ENCODE data around the gene TNK1. TPM values are rescaled to one million over a fixed set of nuclear protein-coding genes. Genes with fewer than 3 reads are reported as not detected.
A peak's percentile ranks its signal among the peaks of the same experiment; 100 is the strongest.
"Not testable (repeated sequence)": the region's sequence is repeated elsewhere in the genome, so short reads cannot be mapped to it uniquely, and the experiment has no call there.

Gene TNK1
- 7.4 TPM for polyA plus RNA-seq
- long read RNA-seq, donor 1: 0 reads
- long read RNA-seq, donor 2, partial matches to known transcripts: 49 of 49 reads
- long read RNA-seq, donor 2, other reads (novel, unspliced or antisense): 0 of 49 reads
- long read RNA-seq, donor 3: 0 reads
- long read RNA-seq, donor 4: 0 reads
- long read RNA-seq, donor 5, partial matches to known transcripts: 0 of 9 reads
- long read RNA-seq, donor 5, other reads (novel, unspliced or antisense): 9 of 9 reads
- long read RNA-seq, donor 6, partial matches to known transcripts: 20 of 20 reads
- long read RNA-seq, donor 6, other reads (novel, unspliced or antisense): 0 of 20 reads
- long read RNA-seq, donor 7: 0 reads
- long read RNA-seq, donor 8: 0 reads
- long read RNA-seq, donor 9, partial matches to known transcripts: 14 of 14 reads
- long read RNA-seq, donor 9, other reads (novel, unspliced or antisense): 0 of 14 reads
- long read RNA-seq, donor 10: 0 reads
- long read RNA-seq, donor 11, partial matches to known transcripts: 253 of 262 reads
- long read RNA-seq, donor 11, other reads (novel, unspliced or antisense): 9 of 262 reads

- Histone ChIP-seq H3K36me3 (ENCODE audit: control insufficient read depth, insufficient read depth, low read length) (peaks cover 9% of the 10 kb centered on the region), H3K27ac (ENCODE audit: low read length) (peak within 1 kb of the TSS; percentile 15), H3K4me3 (ENCODE audit: low read length) (peak within 1 kb of the TSS; percentile 63), H3K4me1 (ENCODE audit: control insufficient read depth, insufficient read depth, low read length) (peaks cover 11% of the 10 kb centered on the region), H3K27me3 (ENCODE audit: control insufficient read depth, insufficient read depth, low read length) (peaks cover 45% of the 10 kb centered on the region), H3K9me3 (ENCODE audit: control insufficient read depth, low read depth, low read length) (peaks cover 3% of the 10 kb centered on the region)
- WGBS (ENCODE audit: insufficient coverage, low lambda C conversion rate): no CpG with 5 or more reads among the region's 52 CpGs
- DNase-seq: peak in 1 of 2 donors; percentile 70
Observed at GRCh38 chr17:7380855-7381683, at the start of gene TNK1. TSS of gene TNK1 (plus strand) at chr17:7381089. CDS start at chr17:7382927, 1,838 bp downstream.

- no peak overlapping the region for H3K4me3 ChIP-seq (ENCODE audit: low read length)
- no peak for DNase-seq
- no peak overlapping the region for H3K27ac ChIP-seq (ENCODE audit: low read length)
- no peaks in the 10 kb centered on the region for H3K36me3 ChIP-seq (ENCODE audit: control insufficient read depth, insufficient read depth, low read length)
- H3K27me3 ChIP-seq (ENCODE audit: control insufficient read depth, insufficient read depth, low read length): peaks cover 4% of the 10 kb centered on the region
- peaks cover 16% of the 10 kb centered on the region for H3K4me1 ChIP-seq (ENCODE audit: control insufficient read depth, insufficient read depth, low read length)
- no peaks in the 10 kb centered on the region for H3K9me3 ChIP-seq (ENCODE audit: control insufficient read depth, low read depth, low read length)
- WGBS (ENCODE audit: insufficient coverage, low lambda C conversion rate): no CpG with 5 or more reads among the region's 7 CpGs
Observed at GRCh38 chr17:7332111-7332510, 48.8 kb upstream of the TNK1 start.

GRCh38 chr17:7332600-7333069, 48.3 kb upstream of the TNK1 start:
- H3K27me3 ChIP-seq (ENCODE audit: control insufficient read depth, insufficient read depth, low read length); H3K4me3 ChIP-seq (ENCODE audit: low read length); H3K27ac ChIP-seq (ENCODE audit: low read length); H3K9me3 ChIP-seq (ENCODE audit: control insufficient read depth, low read depth, low read length); H3K36me3 ChIP-seq (ENCODE audit: control insufficient read depth, insufficient read depth, low read length); DNase-seq: not testable (repeated sequence)
- H3K4me1 ChIP-seq (ENCODE audit: control insufficient read depth, insufficient read depth, low read length): peaks cover 16% of the 10 kb centered on the region
- no CpG with 5 or more reads among the region's 14 CpGs for whole genome bisulfite sequencing (ENCODE audit: insufficient coverage, low lambda C conversion rate)

- H3K27me3 ChIP-seq (ENCODE audit: control insufficient read depth, insufficient read depth, low read length): peaks cover 4% of the 10 kb centered on the region
- no CpG with 5 or more reads among the region's 3 CpGs for WGBS (ENCODE audit: insufficient coverage, low lambda C conversion rate)
- no peak overlapping the region for H3K4me3 ChIP-seq (ENCODE audit: low read length)
- no peak for DNase-seq
- peaks cover 8% of the 10 kb centered on the region for H3K4me1 ChIP-seq (ENCODE audit: control insufficient read depth, insufficient read depth, low read length)
- H3K27ac ChIP-seq (ENCODE audit: low read length): no peak overlapping the region
- H3K9me3 ChIP-seq (ENCODE audit: control insufficient read depth, low read depth, low read length): no peaks in the 10 kb centered on the region
- H3K36me3 ChIP-seq (ENCODE audit: control insufficient read depth, insufficient read depth, low read length): no peaks in the 10 kb centered on the region
Observed at GRCh38 chr17:7334938-7335538, 45.9 kb upstream of the TNK1 start.

GRCh38 chr17:7335765-7336164, 45.1 kb upstream of the TNK1 start:
- not testable (repeated sequence) for DNase-seq; H3K9me3 ChIP-seq (ENCODE audit: control insufficient read depth, low read depth, low read length); H3K4me1 ChIP-seq (ENCODE audit: control insufficient read depth, insufficient read depth, low read length); H3K36me3 ChIP-seq (ENCODE audit: control insufficient read depth, insufficient read depth, low read length); H3K27me3 ChIP-seq (ENCODE audit: control insufficient read depth, insufficient read depth, low read length); H3K27ac ChIP-seq (ENCODE audit: low read length); H3K4me3 ChIP-seq (ENCODE audit: low read length)
- no CpG with 5 or more reads among the region's 13 CpGs for WGBS (ENCODE audit: insufficient coverage, low lambda C conversion rate)

GRCh38 chr17:7336240-7337175, 44.4 kb upstream of the TNK1 start, which contains the start of gene ACAP1:
TSS of gene ACAP1 (plus strand) at chr17:7336529. CDS start at chr17:7336735, 206 bp downstream.
- Histone ChIP-seq H3K4me1 (ENCODE audit: control insufficient read depth, insufficient read depth, low read length) (no peaks in the 10 kb centered on the region), H3K9me3 (ENCODE audit: control insufficient read depth, low read depth, low read length) (no peaks in the 10 kb centered on the region), H3K27ac (ENCODE audit: low read length) (no peak within 1 kb of the TSS), H3K4me3 (ENCODE audit: low read length) (peak within 1 kb of the TSS; percentile 16), H3K27me3 (ENCODE audit: control insufficient read depth, insufficient read depth, low read length) (peaks cover 4% of the 10 kb centered on the region), H3K36me3 (ENCODE audit: control insufficient read depth, insufficient read depth, low read length) (no peaks in the 10 kb centered on the region)
- DNase-seq: no peak
- no CpG with 5 or more reads among the region's 17 CpGs for WGBS (ENCODE audit: insufficient coverage, low lambda C conversion rate)

- WGBS (ENCODE audit: insufficient coverage, low lambda C conversion rate): no CpG with 5 or more reads among the region's 7 CpGs
Observed at GRCh38 chr17:7337600-7337999, 43.3 kb upstream of the TNK1 start.

GRCh38 chr17:7340179-7340578, 40.7 kb upstream of the TNK1 start:
- no peak for DNase-seq
- Histone ChIP-seq H3K36me3 (ENCODE audit: control insufficient read depth, insufficient read depth, low read length) (no peaks in the 10 kb centered on the region), H3K27me3 (ENCODE audit: control insufficient read depth, insufficient read depth, low read length) (peaks cover 13% of the 10 kb centered on the region), H3K4me3 (ENCODE audit: low read length) (no peak overlapping the region), H3K27ac (ENCODE audit: low read length) (no peak overlapping the region), H3K9me3 (ENCODE audit: control insufficient read depth, low read depth, low read length) (no peaks in the 10 kb centered on the region), H3K4me1 (ENCODE audit: control insufficient read depth, insufficient read depth, low read length) (no peaks in the 10 kb centered on the region)
- WGBS (ENCODE audit: insufficient coverage, low lambda C conversion rate): no CpG with 5 or more reads among the region's 2 CpGs

More at GRCh38 chr17:7337600-7337999, 43.3 kb upstream of the TNK1 start:
- not testable (repeated sequence) for H3K27ac ChIP-seq (ENCODE audit: low read length); H3K9me3 ChIP-seq (ENCODE audit: control insufficient read depth, low read depth, low read length); H3K4me3 ChIP-seq (ENCODE audit: low read length); H3K4me1 ChIP-seq (ENCODE audit: control insufficient read depth, insufficient read depth, low read length); H3K27me3 ChIP-seq (ENCODE audit: control insufficient read depth, insufficient read depth, low read length); H3K36me3 ChIP-seq (ENCODE audit: control insufficient read depth, insufficient read depth, low read length); DNase-seq

GRCh38 chr17:7341842-7342241, 39.0 kb upstream of the TNK1 start:
- no peak for DNase-seq
- Histone ChIP-seq H3K27ac (ENCODE audit: low read length) (no peak overlapping the region), H3K36me3 (ENCODE audit: control insufficient read depth, insufficient read depth, low read length) (no peaks in the 10 kb centered on the region), H3K9me3 (ENCODE audit: control insufficient read depth, low read depth, low read length) (no peaks in the 10 kb centered on the region), H3K4me3 (ENCODE audit: low read length) (no peak overlapping the region), H3K4me1 (ENCODE audit: control insufficient read depth, insufficient read depth, low read length) (peaks cover 4% of the 10 kb centered on the region), H3K27me3 (ENCODE audit: control insufficient read depth, insufficient read depth, low read length) (peaks cover 12% of the 10 kb centered on the region)
- no CpG with 5 or more reads among the region's 13 CpGs for whole genome bisulfite sequencing (ENCODE audit: insufficient coverage, low lambda C conversion rate)

Measured in large intestine (tissue), 12 donors.